ENCODE measurements around the gene PLEKHA7. TPM values are rescaled to one million over a fixed set of nuclear protein-coding genes. Genes with fewer than 3 reads are reported as not detected.

Gene PLEKHA7
- total and polyA plus RNA-seq, 7 donors: 0.74 to 2.6 (median 1.2) TPM

- Histone ChIP-seq H3K27ac (no peak overlapping the region), H3K4me3 (no peak overlapping the region), H3K9me3 (no peaks in the 10 kb centered on the region), H3K4me1 (peaks cover 3% of the 10 kb centered on the region), H3K36me3 (ENCODE audit: insufficient read depth in 1 of 2, low read depth in 1 of 2) (no peaks in the 10 kb centered on the region), H3K27me3 (ENCODE audit: insufficient read depth in 3 of 3, low read length in 2 of 3) (no peaks in the 10 kb centered on the region)
- no peak for ATAC-seq
- WGBS, 3 donors: 14 to 24% (median 16%) methylated on average over 1 of the region's 1 CpG
- intact Hi-C loops (cut with DNase I): no loop called here
- no peak for DNase-seq
- no peak for TF ChIP-seq CTCF (IDR thresholded peaks at IDR 0.05)
These were observed 80.9 kb downstream of the PLEKHA7 start for GRCh38 chr11:16933291-16933690.

- no peak overlapping the region for H3K4me3 ChIP-seq
- DNase-seq (no peak), ATAC-seq (no peak)
- H3K36me3 ChIP-seq (ENCODE audit: insufficient read depth in 1 of 2, low read depth in 1 of 2): no peaks in the 10 kb centered on the region
- H3K27me3 ChIP-seq (ENCODE audit: insufficient read depth in 3 of 3, low read length in 2 of 3): peaks cover 0 to 7% (median 0%) of the 10 kb centered on the region in 3 donors
- peaks cover 10% of the 10 kb centered on the region for H3K4me1 ChIP-seq
- H3K27ac ChIP-seq: no peak overlapping the region
- no peaks in the 10 kb centered on the region for H3K9me3 ChIP-seq
- intact Hi-C loops (cut with DNase I): no loop called here
- no peak for TF ChIP-seq CTCF (IDR thresholded peaks at IDR 0.05)
- WGBS, 3 donors: 96 to 97% (median 97%) methylated on average over 4 of the region's 4 CpGs
These were observed 86.2 kb downstream of the PLEKHA7 start for GRCh38 chr11:16928044-16928443.

GRCh38 chr11:16926883-16927626, 87.2 kb downstream of the PLEKHA7 start:
- WGBS, 3 donors: 86 to 90% (median 88%) methylated on average over 9 of the region's 9 CpGs
- Histone ChIP-seq H3K4me1 (peaks cover 10% of the 10 kb centered on the region), H3K27ac (no peak overlapping the region), H3K36me3 (ENCODE audit: insufficient read depth in 1 of 2, low read depth in 1 of 2) (no peaks in the 10 kb centered on the region), H3K9me3 (no peaks in the 10 kb centered on the region), H3K27me3 (ENCODE audit: insufficient read depth in 3 of 3, low read length in 2 of 3) (peaks cover 0 to 7% (median 0%) of the 10 kb centered on the region in 3 donors), H3K4me3 (no peak overlapping the region)
- no peak for DNase-seq
- TF ChIP-seq CTCF (IDR thresholded peaks at IDR 0.05): no peak
- intact Hi-C loops (cut with DNase I): no loop called here
- ATAC-seq: no peak

- intact Hi-C loops (cut with DNase I): no loop called here
- Histone ChIP-seq H3K27me3 (ENCODE audit: insufficient read depth in 3 of 3, low read length in 2 of 3) (peaks cover 0 to 7% (median 0%) of the 10 kb centered on the region in 3 donors), H3K4me3 (peak overlapping the region; percentile 69), H3K27ac (no peak overlapping the region), H3K36me3 (ENCODE audit: insufficient read depth in 1 of 2, low read depth in 1 of 2) (no peaks in the 10 kb centered on the region), H3K4me1 (peaks cover 10% of the 10 kb centered on the region), H3K9me3 (no peaks in the 10 kb centered on the region)
- ATAC-seq (peak; percentile 75 to 88 (median 76)), DNase-seq (peak; percentile 25 to 64)
- WGBS, 3 donors: 0 to 1% (median 1%) methylated on average over 25 to 52 of the region's 52 CpGs
- no peak for TF ChIP-seq CTCF (IDR thresholded peaks at IDR 0.05)
These were observed 88.6 kb downstream of the PLEKHA7 start for GRCh38 chr11:16925561-16926065.
